Subcutaneous adipose tissue (tissue), 4 donors: ENCODE data around the gene BMP5. TPM values are rescaled to one million over a fixed set of nuclear protein-coding genes. Genes with fewer than 3 reads are reported as not detected.

ENCODE experiments used
- CTCF ChIP-seq: fragments of 450-650 bp; IDR thresholded peaks from one replicate; pipeline ENCODE4 v1.5.1; 2016; ENCODE audit warnings: low read depth, mild to moderate bottlenecking, control low read depth, antibody characterized with exemption, moderate library complexity
- total RNA-seq, 4 donors: library from RNA; depleted of rRNA; stranded (reverse); fragments of >200 nt; gene quantifications; one replicate each; pipeline ENCODE4 v1.1.0, GENCODE V29; 2016

BMP5 gene
- total RNA-seq, 4 donors from 2014 or later: 2.6 to 5.8 (median 2.9) TPM; not detected in 1

DNA sequence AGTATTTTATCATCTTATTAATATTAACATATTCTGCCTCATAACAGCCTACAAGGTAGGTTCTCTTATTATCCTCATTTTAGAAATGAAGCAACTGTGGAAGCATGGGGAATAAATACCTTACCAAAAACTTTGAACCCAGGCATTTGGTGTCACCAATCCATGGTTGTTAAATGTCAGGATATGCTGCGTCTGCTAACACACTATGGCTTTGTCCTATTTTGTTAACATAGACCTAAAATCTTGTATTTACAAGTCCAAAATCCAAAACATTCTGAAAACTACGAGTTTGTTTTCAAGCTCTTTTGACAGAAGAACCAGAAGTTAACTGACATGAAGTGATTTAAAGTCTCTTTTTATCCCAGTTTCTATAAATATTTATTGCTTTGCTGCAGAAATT, 53.4 kb downstream of the BMP5 start:
- no peak for TF ChIP-seq CTCF

- TF ChIP-seq CTCF: no peak
These were observed 54.7 kb downstream of the BMP5 start for GRCh38 chr6:55820696-55821095.

DNA sequence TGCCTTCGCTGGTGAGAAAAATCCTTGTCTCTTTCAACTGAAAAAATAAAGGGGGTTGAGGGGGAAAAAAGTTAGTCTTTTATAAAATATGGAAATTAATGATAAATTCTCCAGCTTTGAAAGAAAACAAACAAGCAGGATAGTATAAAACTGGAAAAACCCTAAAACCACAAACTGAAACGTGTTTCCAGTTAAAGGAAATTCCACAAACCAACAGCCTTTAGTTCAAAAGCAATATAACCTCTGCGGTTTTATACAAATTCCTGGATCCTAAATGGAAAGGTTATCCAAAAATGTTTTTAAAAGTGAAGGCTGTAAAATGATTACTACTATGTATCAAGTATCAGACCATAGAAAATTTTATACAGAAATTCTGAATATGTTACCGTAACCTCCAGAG, 55.6 kb downstream of the BMP5 start:
- TF ChIP-seq CTCF: no peak

- no peak for TF ChIP-seq CTCF
These were observed 56.9 kb downstream of the BMP5 start for GRCh38 chr6:55818482-55818881.

DNA sequence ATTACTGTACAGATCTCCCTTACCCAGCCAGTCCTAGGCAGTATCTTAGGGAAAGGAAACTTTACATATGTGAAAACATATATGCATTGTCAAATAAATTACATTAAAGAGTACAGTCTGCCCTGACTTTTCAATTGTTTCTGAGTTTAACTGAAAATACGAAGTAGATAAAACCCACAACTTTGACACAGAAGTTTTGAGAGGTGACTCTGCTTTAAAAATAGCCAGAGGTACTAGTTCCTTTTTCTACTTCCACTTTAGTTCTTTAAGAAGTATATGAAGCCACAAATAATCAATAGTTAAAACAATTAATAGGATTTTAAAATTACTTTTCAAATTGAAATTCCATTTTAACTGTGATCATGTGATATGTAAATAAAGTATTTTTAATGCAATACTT, 62.9 kb downstream of the BMP5 start:
- TF ChIP-seq CTCF: no peak

DNA sequence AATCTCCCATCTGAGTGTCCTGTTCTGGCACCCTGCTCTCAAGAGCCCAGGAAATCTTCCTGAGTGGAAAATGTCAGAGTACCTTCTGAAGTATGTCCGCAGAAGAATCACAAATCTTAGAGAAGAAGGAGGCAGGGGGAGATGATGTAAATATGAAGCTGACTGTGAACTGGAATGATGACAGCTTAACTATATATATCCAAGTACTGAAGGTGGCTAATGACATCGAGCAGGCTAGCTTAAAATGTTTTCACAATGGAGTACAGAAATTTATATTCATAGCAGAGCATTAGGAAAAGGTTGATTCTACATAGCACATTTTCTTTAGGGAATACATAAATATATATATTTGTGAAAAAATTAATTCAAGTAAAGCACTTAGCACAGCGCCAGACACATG, 64.3 kb downstream of the BMP5 start:
- TF ChIP-seq CTCF: no peak

DNA sequence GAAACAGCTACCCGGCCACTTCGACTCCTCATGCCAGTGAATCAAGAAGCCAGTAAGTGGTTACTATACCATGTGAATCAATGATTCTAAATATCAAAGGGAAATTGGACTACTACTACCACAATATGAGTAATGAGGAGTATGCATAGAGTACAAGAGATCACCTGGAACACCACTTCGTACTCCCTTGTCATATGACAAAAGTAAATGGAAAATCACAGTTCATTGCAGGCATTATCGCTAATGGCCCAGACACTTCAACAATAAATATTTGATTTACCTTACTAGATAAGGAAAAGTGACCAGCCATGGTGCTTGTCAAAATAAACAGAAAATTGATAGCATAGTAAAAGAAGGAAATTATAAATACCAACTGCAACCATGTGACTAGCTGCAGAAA, 73.1 kb downstream of the BMP5 start:
- TF ChIP-seq CTCF: no peak
